Measurements from ENCODE around the gene UROC1.

DNA sequence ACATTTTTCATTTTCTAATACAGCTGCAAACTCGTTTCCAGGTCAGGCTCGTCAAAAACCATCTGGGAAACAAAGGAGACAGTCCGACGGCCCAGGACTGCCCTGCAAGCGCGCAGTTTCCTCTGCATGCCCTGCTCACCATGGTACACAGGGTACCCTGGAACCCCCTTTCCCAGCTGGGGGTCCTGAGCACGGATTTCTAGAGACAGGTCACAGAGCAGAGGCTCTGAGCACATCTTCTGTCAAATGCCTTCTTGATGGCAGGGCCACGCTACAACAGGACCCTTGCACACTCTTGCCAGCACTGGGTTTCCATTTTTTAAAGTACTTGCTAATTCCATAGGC is 50.0 kb downstream of the UROC1 start:
- TF ChIP-seq POLR2A (IDR thresholded peaks at IDR 0.05; ENCODE audit: low read depth, low read length), result no peak
- TF ChIP-seq POLR2AphosphoS5 (IDR thresholded peaks at IDR 0.05; ENCODE audit: low read depth, low read length), result no peak
- TF ChIP-seq POU2F2 (IDR thresholded peaks at IDR 0.05; ENCODE audit: low read depth, low read length), result no peak
- no peak for TF ChIP-seq TAF1 (IDR thresholded peaks at IDR 0.05; ENCODE audit: low read depth, low read length)

All from GM12891 (cell line).